Testis (tissue), 3 donors: ENCODE measurements around the gene TUBB2B. TPM values are rescaled to one million over a fixed set of nuclear protein-coding genes. Genes with fewer than 3 reads are reported as not detected.

Experiments
- DNase-seq: peaks from one replicate; pipeline ENCODE4 v3.0.0-alpha.2; 2019
- H3K27ac ChIP-seq, 2 donors: fragments of 200-600 bp; sonication (generic); one replicate each; pipeline ENCODE4 v1.5.1; 2019
- H3K27me3 ChIP-seq: fragments of 200-600 bp; sonication (generic); one replicate; pipeline ENCODE4 v1.5.1; 2019
- H3K36me3 ChIP-seq: fragments of 200-600 bp; sonication (generic); one replicate; pipeline ENCODE4 v1.5.1; 2017; ENCODE audit warnings: low read depth; ENCODE audit errors: missing control alignments
- H3K4me1 ChIP-seq: fragments of 200-600 bp; sonication (generic); one replicate; pipeline ENCODE4 v1.5.1; 2019
- H3K4me3 ChIP-seq, 2 donors: fragments of 200-600 bp; sonication (generic); one replicate each; pipeline ENCODE4 v1.5.1; 2017 to 2019
- H3K9me3 ChIP-seq: fragments of 200-600 bp; sonication (generic); one replicate; pipeline ENCODE4 v1.5.1; 2017
- CTCF ChIP-seq, 3 experiments: fragments of 450-650 bp in 2 of 3; fragments of 200-600 bp in 1 of 3; sonication (generic) in 1 of 3; IDR thresholded peaks; one replicate each; pipeline ENCODE4 v1.5.1; 2016 to 2019; ENCODE audit warnings: antibody characterized with exemption in 3 of 3, mild to moderate bottlenecking in 2 of 3, moderate library complexity in 1 of 3
- POLR2A ChIP-seq: fragments of 450-650 bp; IDR thresholded peaks from one replicate; pipeline ENCODE4 v1.6.1; 2017; ENCODE audit warnings: antibody characterized with exemption, mild to moderate bottlenecking, moderate library complexity
- WGBS, 2 donors: methylation state at CpG; one replicate each; pipeline ENCODE4 v1.1.5; 2018; 5-methylcytosine and 5-hydroxymethylcytosine counted together
- intact Hi-C: fragments of 100-400 bp; cut with DNase I; formaldehyde crosslinking; loops from one replicate; pipeline ENCODE4 v1.15.1; 2023; ENCODE audit warnings: low total_unique reads
- polyA plus RNA-seq: library from polyadenylated mRNA; stranded (reverse); fragments of 350-450 nt; fragmentation: Illumina TruSeq; extraction: RNeasy Lipid Tissue Mini Kit (QIAGEN cat#74804); gene quantifications from one replicate; pipeline ENCODE4 v1.2.3, GENCODE V29; 2014; ENCODE audit warnings: low read depth, low replicate concordance; ENCODE audit not compliant: insufficient read depth
- total RNA-seq, 2 donors: library from RNA; depleted of rRNA; stranded (reverse); fragments of >200 nt; gene quantifications; one replicate each; pipeline ENCODE4 v1.2.3, GENCODE V29; 2016

Gene TUBB2B
- total and polyA plus RNA-seq, 3 donors from 2014 or later = 1.6 to 3.6 (median 2.2) TPM

DNA sequence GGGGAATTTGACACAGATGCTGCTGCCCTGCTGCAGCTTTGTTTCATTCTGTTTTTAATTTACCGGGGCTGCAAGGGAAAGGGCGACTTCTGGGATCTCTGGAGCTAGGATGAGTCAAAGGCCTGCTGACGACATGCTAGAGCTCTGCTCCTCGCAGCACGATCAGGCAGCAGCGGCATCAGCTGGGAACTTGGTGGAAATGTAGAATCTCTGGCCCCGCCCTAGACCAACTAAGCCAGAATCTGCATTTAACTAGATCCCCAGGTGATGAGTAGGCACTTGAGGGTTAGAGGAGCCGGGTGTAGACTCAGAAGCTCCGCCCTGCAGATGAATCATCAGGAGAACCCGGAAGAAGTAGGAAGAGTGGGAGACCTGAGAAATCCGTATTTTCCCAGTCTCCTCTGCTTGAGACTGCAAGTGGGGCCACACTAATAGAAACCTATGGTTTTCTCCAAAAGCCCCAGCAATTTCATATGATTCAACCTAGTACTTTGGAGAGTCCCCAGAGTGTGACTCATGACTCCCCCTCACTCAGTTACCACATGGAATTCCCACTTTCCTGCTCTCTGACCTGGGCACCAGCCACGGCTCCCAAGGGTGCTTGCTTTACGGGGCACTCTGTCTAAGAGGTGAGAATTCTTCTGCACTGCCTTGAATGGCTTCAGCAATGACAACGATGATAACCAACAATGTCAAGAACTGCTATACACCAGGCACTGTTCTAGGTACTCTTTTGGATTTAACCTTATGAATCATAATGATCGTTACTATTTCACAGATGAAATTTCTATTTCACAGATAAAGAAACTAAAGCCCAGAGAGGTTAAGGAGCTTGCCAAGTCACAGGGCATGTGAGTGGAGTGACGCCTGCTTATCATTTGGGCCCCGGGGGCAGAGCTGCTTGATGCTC, 18.1 kb downstream of the TUBB2B start:
- Histone ChIP-seq H3K4me3 (no peak overlapping the region), H3K36me3 (no peaks in the 10 kb centered on the region), H3K4me1 (no peaks in the 10 kb centered on the region), H3K27ac (no peak overlapping the region), H3K9me3 (no peaks in the 10 kb centered on the region), H3K27me3 (no peaks in the 10 kb centered on the region)
- TF ChIP-seq CTCF (IDR thresholded peaks at IDR 0.05) = no peak
- intact Hi-C loops = no loop called here
- DNase-seq = no peak
- WGBS, 2 donors = 70 to 73% methylated on average over 17 of the region's 17 CpGs

GRCh38 chr6:3208775-3209113, 18.7 kb downstream of the TUBB2B start:
- no peak for DNase-seq
- no peaks in the 10 kb centered on the region for H3K27me3 ChIP-seq
- H3K9me3 ChIP-seq = no peaks in the 10 kb centered on the region
- no peak overlapping the region for H3K27ac ChIP-seq
- H3K36me3 ChIP-seq = no peaks in the 10 kb centered on the region
- 86 to 96% methylated on average over 1 of the region's 1 CpG for WGBS, 2 donors
- intact Hi-C loops = no loop called here
- TF ChIP-seq CTCF (IDR thresholded peaks at IDR 0.05) (no peak), POLR2A (no peak)
- H3K4me1 ChIP-seq = no peaks in the 10 kb centered on the region
- no peak overlapping the region for H3K4me3 ChIP-seq

- Histone ChIP-seq H3K4me1 (no peaks in the 10 kb centered on the region), H3K27me3 (no peaks in the 10 kb centered on the region), H3K36me3 (no peaks in the 10 kb centered on the region), H3K9me3 (no peaks in the 10 kb centered on the region), H3K4me3 (no peak overlapping the region), H3K27ac (no peak overlapping the region)
- WGBS, 2 donors = 70 to 71% methylated on average over 14 of the region's 14 CpGs
- intact Hi-C loops = no loop called here
- no peak for DNase-seq
- TF ChIP-seq POLR2A = no peak
- no peak for TF ChIP-seq CTCF (IDR thresholded peaks at IDR 0.05)
These were observed 19.2 kb downstream of the TUBB2B start for GRCh38 chr6:3208098-3208774.

GRCh38 chr6:3206339-3207015, 21.0 kb downstream of the TUBB2B start:
- no peak overlapping the region for H3K27ac ChIP-seq
- no peak overlapping the region for H3K4me3 ChIP-seq
- no peak for DNase-seq
- 85 to 92% methylated on average over 7 of the region's 7 CpGs for WGBS, 2 donors
- TF ChIP-seq POLR2A (no peak), CTCF (IDR thresholded peaks at IDR 0.05) (no peak)
- no peaks in the 10 kb centered on the region for H3K36me3 ChIP-seq
- no peaks in the 10 kb centered on the region for H3K4me1 ChIP-seq
- H3K27me3 ChIP-seq = no peaks in the 10 kb centered on the region
- intact Hi-C loops = no loop called here
- no peaks in the 10 kb centered on the region for H3K9me3 ChIP-seq
